Keratinocyte (primary cell): ENCODE results near the gene ZBTB20.

Source experiments
- EZH2 ChIP-seq: IDR thresholded peaks from one replicate; pipeline ENCODE4 v1.6.1; 2012; ENCODE audit warnings: inconsistent platforms, mild to moderate bottlenecking, low read length, moderate library complexity
- TF ChIP-seq, protein P1 (sequence below), 3 experiments: IDR thresholded peaks in 1 of 3; conservative IDR thresholded peaks in 1 of 3; optimal IDR thresholded peaks in 1 of 3; 2 replicates in 2 of 3; 3 replicates in 1 of 3; pipeline versions ENCODE3 to v1.5.1; 2011; ENCODE audit warnings: low read length in 3 of 3, mild to moderate bottlenecking in 3 of 3, moderate library complexity in 2 of 3, control low read depth in 1 of 3, inconsistent platforms in 1 of 3; ENCODE audit not compliant: insufficient read depth in 2 of 3; ENCODE audit errors: extremely low read depth in 1 of 3

DNA sequence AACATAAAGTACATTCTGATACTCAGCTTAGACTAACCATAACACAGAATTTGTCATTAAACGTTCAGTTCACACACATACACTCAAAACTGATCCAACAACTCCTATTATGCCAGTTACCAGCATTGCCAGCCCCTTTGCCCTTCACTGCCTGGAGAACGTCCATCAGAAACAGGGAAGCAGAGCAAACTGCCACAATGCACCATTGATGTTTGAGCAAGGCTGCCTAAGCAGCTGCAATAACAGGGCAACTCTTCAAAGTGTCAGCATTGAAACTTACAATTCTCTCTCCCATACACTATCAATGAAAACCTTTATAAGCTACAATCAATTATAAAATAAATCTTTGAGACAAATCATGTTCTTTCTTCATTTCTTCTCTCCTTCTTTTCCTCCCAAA is 85.1 kb downstream of the ZBTB20 start:
- TF ChIP-seq, protein P1, sequence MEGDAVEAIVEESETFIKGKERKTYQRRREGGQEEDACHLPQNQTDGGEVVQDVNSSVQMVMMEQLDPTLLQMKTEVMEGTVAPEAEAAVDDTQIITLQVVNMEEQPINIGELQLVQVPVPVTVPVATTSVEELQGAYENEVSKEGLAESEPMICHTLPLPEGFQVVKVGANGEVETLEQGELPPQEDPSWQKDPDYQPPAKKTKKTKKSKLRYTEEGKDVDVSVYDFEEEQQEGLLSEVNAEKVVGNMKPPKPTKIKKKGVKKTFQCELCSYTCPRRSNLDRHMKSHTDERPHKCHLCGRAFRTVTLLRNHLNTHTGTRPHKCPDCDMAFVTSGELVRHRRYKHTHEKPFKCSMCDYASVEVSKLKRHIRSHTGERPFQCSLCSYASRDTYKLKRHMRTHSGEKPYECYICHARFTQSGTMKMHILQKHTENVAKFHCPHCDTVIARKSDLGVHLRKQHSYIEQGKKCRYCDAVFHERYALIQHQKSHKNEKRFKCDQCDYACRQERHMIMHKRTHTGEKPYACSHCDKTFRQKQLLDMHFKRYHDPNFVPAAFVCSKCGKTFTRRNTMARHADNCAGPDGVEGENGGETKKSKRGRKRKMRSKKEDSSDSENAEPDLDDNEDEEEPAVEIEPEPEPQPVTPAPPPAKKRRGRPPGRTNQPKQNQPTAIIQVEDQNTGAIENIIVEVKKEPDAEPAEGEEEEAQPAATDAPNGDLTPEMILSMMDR (optimal IDR thresholded peaks at IDR 0.05 in 1 of 3, IDR thresholded peaks at IDR 0.05 in 1 of 3, conservative IDR thresholded peaks at IDR 0.05 in 1 of 3; ENCODE audit: extremely low read depth in 1 of 3, insufficient read depth in 2 of 3, low read length in 3 of 3) = no peak
- no peak for TF ChIP-seq EZH2
